AG08396 (cell line): ENCODE data around the gene TMEM39B.
"Not testable (repeated sequence)": the region's sequence is repeated elsewhere in the genome, so short reads cannot be mapped to it uniquely, and the experiment has no call there.

ENCODE experiments used
- DNase-seq: peaks from one replicate; pipeline ENCODE4 v3.0.0; 2012; ENCODE audit warnings: low spot score, mixed read lengths

The TMEM39B gene

GRCh38 chr1:32071758-32072621 lies 749 bp upstream of the TMEM39B start:
- peak; percentile 44 for DNase-seq

GRCh38 chr1:32073299-32074229 lies 825 bp downstream of the TMEM39B start:
- DNase-seq: no peak

- DNase-seq: no peak
Observed at GRCh38 chr1:32074841-32075240, 2.1 kb downstream of the TMEM39B start.

- DNase-seq: no peak
Observed at GRCh38 chr1:32077451-32077850, 4.7 kb downstream of the TMEM39B start.

- no peak for DNase-seq
Observed at GRCh38 chr1:32082022-32082421, 9.3 kb downstream of the TMEM39B start.

- not testable (repeated sequence) for DNase-seq
Observed at GRCh38 chr1:32086381-32086780, 13.6 kb downstream of the TMEM39B start.

GRCh38 chr1:32091176-32091575 lies 18.4 kb downstream of the TMEM39B start:
- no peak for DNase-seq

GRCh38 chr1:32091591-32091990 lies 18.9 kb downstream of the TMEM39B start:
- DNase-seq: no peak

GRCh38 chr1:32094746-32095521 lies 22.2 kb downstream of the TMEM39B start:
- no peak for DNase-seq

GRCh38 chr1:32099426-32099825 lies 26.7 kb downstream of the TMEM39B start:
- no peak for DNase-seq

- DNase-seq: no peak
Observed at GRCh38 chr1:32100359-32100758, 27.6 kb downstream of the TMEM39B start.

GRCh38 chr1:32100807-32101708 lies 28.3 kb downstream of the TMEM39B start:
- peak; percentile 59 for DNase-seq

- no peak for DNase-seq
Observed at GRCh38 chr1:32104127-32104526, 31.4 kb downstream of the TMEM39B start.

GRCh38 chr1:32105338-32105737 lies 32.6 kb downstream of the TMEM39B start:
- no peak for DNase-seq

- DNase-seq: no peak
Observed at GRCh38 chr1:32106663-32107275, 34.0 kb downstream of the TMEM39B start.

GRCh38 chr1:32107742-32108661 lies 35.3 kb downstream of the TMEM39B start, which contains the start of gene KPNA6:
Gene KPNA6, plus strand, starts transcription at chr1:32108056. Its CDS starts 75 bp downstream, at chr1:32108131.
- peak; percentile 76 for DNase-seq

- DNase-seq: no peak
Observed at GRCh38 chr1:32111040-32111623, 38.4 kb downstream of the TMEM39B start.

GRCh38 chr1:32111789-32112188 lies 39.0 kb downstream of the TMEM39B start:
- peak; percentile 14 for DNase-seq
